Head of caudate nucleus (tissue), 42 donors: ENCODE measurements around the gene ZC3H13.
A peak's percentile ranks its signal among the peaks of the same experiment; 100 is the strongest.
"Not testable (repeated sequence)": the region's sequence is repeated elsewhere in the genome, so short reads cannot be mapped to it uniquely, and the experiment has no call there.

Source experiments
- DNase-seq, 42 donors: peaks; one replicate each; pipeline versions ENCODE4 v3.0.0 to v3.0.0-alpha.2; 2020 to 2021; ENCODE audit warnings: mixed read lengths in 7 of 42
- intact Hi-C: fragments of 100-400 bp; cut with DNase I; formaldehyde crosslinking; loops from one replicate; pipeline ENCODE4 v1.15.0; 2022

ZC3H13 gene

DNA sequence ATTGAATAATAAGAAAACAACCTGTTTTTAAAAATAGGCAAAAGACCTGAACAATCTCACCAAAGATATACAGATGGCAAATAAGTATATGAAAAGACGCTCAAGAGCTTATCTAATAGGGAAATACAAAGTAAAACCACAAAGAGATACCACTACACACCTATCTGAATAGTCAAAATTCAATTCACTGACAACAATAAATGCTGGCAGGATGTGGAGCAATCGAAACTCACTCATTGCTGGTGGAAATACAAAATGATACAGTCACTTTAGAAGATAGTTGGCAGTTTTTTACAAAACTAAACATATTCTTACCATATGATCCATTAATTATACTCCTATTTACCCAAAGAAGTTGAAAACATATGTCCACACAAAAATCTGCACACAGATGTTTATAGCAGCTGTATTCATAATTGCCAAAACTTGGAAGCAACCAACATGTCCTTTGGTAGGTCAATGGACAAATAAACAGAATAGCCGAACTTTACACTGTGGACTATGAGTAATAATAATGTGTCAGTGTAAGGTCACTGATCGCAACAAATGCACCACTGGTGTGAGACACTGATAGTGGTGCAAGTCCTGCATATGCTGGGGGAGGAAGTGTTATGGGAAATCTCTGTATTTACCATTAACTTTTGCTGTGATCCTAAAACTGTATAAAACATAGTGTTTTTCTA, 20.8 kb downstream of the ZC3H13 start:
- intact Hi-C loops, result no loop called here

DNA sequence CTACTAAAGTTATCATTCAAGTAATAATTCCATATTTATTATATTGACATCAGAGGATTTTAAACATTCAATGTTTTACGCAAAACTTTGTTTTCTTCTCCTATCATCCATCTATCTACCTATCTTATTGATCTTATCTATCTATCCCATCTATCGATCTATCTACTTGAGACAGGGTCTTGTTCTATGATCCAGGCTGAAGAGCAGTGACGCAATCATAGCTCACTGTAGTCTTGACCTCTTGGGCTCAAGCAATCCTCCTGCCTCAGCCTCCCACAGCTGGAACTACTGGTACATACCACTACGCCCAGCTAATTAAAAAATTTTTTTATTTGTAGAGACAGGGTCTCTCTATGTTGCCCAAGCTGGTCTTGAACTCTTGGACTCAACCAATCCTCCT, 27.4 kb downstream of the ZC3H13 start:
- intact Hi-C loops, result no loop called here
- DNase-seq, result no peak

More for the DNA sequence above, 20.8 kb downstream of the ZC3H13 start:
- no peak for DNase-seq

DNA sequence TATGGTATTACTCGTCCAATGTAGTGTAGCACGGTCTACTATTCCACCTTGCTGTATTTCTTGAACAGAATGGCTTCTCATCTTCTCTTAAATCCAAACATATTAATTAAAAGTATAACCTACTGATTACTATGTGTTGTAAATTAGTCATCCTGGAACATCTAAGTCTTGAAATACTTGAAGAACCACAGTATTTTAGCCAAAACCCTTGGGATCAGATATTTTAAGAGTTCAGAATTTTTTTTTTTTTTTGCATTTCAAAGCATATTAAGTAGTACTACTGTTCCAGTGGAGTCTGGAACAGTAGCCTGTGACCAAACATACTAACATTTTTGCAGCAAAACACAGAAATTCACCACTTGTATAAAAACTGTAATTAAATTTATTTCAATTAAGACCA, 30.1 kb downstream of the ZC3H13 start:
- intact Hi-C loops, result no loop called here
- no peak for DNase-seq

DNA sequence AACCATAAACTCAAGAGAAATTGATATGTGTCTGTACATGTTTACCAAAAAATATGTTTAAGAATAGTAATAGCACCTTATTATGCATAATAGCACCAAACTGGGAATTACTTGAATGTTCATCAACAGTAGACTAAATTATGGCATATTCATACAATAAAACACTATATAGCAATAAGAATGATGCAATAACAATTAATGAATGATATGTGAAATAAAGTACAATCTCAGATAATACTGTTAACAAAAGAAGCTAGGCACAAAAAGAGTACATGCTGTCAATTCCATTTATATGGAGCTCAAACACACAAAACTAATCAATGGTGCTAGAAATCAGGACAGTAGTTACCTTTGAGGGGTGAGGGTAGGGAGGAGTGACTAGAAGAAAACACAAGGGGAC, 36.3 kb downstream of the ZC3H13 start:
- no peak for DNase-seq
- intact Hi-C loops, result no loop called here

DNA sequence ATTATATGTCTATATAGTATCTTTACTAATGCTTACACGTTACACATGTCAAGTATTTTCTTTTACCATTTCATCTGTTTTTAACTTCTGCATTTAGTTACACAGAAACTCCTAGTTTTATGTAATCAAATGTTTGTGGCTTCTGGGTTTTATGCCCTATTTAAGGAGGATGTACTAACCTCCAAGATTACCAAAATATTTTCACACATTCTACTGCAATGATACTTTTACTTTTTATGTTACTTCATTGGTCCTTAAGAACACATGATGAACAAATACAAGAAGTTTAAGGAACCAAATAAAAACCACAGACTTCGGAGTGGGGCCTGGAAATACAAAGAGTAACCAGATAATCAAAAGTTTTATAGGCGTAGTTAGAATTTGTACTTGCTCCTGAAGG, 37.2 kb downstream of the ZC3H13 start:
- DNase-seq, result no peak
- intact Hi-C loops, result no loop called here

DNA sequence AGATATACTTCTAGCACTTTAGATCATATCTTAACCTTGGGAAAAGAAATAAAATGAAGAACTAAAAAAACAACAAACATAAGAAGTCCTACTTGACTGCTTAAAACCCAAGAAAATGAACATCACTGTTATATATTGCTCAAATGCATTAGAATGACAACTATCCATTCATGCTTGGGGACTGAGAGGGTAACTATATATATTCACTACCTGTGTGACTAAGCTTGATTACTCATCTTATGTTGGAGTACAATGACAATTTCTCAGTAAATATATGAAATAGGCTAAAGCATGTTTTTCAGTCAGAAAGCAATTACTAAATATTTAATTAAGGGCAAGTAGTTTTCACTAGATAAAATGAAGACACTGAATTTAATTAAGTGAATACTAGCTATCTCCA, 40.1 kb downstream of the ZC3H13 start:
- DNase-seq, result no peak
- intact Hi-C loops, result no loop called here

DNA sequence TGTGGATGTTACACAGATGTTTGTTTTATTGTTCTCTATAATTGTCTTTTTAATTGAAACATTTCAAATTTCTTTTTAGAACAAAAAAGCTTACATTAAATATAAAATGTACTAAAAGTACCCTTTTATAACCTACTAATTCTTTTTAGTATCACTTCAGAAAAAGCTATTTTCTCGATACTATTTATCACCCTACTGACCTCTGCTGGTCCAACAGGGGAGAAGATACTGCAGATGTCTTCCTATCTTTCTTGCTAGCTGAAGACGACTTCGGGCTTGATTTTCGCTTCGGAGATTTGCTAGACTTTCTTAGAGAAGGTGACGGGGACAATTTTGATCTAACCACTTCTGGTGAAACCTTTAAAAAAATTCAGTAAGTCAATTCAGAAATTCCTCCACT, 42.4 kb downstream of the ZC3H13 start:
- intact Hi-C loops, result no loop called here
- peak in 14 of 42 donors; percentile 6 to 54 (median 16) for DNase-seq

DNA sequence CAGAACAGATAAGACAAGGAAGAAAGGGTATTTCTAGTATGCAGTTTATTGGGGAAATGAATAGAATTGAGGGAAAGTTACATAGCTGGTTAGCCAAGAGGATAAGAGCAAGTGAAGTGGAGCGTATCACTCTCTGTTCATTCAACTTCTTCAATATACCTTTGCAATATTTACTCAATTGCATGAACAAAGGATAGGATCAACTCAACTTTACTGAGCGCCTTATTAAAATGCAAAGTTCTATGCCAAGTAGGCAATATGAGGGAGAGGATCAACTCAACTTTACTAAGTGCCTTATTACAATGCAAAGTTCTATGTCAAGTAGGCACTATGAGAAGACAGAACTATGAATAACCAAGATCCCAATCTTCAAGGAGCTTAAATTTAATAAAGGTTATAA, 43.9 kb downstream of the ZC3H13 start:
- no peak for DNase-seq
- intact Hi-C loops, result no loop called here

DNA sequence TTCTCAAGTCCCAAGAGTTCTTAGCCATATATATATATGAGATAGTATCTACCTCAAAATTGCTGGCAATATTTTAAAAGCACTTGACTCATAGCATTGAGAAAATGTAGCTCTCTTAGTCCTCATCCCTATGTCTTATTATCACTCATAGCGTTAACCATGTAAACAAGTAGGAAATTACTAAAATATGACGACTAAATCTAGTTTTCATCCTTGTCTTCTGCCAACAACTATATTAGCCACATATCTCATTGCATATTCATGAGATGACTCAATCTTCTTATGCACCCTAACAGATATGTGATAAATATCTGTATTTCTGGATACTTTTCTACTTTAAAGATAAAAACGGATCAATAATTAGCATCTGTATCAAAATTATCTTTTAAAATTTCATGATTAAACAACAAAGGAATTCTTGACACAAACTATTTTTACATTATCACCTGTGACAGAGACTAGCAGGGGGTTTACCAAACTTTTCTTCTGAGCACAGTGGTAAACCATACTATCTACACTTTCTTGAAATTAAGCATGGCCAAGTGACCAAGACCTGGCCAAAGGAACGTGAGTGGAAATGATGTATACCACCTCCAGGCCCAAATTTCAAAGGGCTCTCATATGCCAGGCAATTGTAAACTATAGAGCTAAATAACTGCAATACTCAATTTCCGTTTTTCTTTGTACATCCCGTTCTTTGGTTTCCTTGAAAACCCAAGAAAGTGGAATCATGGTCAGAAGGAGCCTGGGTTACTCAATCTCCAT, 45.7 kb downstream of the ZC3H13 start:
- intact Hi-C loops, result no loop called here

DNA sequence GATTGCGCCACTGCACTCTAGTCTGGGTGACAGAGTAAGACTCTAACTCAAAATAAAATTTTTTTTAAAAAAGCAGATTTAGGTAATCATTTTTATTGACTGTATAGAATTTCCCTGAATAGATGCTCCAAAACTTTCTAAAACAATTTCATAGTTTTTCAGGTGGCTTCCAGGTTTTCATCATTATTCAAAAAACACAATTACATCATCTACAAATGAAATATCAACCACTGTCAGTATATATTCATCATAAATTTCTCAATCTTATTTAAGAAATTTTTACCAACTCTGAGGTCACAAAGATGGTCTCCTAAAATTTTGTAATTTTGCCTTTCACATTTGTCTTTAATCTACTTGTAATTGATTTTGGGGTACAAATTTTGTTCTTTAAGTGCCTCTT, 48.1 kb downstream of the ZC3H13 start:
- intact Hi-C loops, result no loop called here
- DNase-seq, result no peak

More for the DNA sequence above, 45.7 kb downstream of the ZC3H13 start:
- DNase-seq, result no peak

DNA sequence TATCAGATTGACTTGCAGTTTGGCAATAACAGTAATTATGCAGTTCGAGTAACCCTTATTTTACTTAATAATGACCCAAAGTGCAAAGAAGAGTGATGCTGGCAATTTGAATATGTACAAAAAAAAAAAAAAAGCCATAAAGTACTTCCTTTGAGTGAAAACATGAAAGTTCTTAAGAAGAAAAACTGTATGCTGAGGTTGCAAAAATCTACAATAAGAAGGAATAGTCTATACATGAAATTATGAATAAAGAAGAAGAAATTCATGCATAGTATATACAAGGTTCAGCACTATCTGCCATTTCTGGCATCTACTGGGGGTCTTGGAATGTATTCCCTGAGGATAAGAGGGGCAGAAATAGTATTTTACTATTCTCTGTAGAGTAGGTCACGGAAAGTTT, 55.9 kb downstream of the ZC3H13 start:
- intact Hi-C loops, result no loop called here
- no peak for DNase-seq

DNA sequence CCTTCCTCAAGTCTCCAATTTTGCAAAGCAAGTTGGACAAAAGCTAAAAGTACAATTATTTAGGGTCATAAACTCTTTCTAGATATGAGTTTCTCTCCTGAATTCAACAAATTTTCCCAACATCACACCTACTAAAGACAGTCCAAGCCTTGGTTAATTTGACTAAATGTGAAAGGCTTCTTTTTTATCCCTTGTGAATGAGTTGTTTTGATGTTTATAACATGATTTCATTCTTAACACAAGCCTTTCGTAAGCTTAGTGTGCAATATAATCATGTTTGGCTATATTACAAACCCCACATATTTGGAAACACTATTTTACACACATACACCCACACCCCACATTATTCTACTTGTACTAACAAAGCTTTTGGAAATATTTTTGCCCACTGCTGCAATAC, 57.3 kb downstream of the ZC3H13 start:
- intact Hi-C loops, result no loop called here
- no peak for DNase-seq

DNA sequence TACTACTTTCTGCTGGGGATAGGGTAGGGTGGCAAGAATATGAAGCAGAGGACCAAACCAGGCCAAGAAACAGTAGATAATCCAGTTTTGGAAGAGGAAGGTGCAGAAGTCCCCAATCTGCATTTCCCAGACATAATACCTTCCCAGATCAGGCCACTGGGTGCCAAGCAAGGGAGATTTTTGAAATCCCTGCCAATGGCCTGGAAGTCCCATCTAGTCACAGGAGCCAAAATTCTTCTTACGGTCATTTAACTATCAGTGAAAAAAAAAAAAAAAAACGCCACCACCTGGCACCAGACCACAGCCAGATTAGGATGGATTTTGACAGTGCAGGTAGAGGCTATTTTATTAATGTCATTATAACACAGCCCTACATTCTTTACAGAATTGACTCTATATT, 57.8 kb downstream of the ZC3H13 start:
- no peak for DNase-seq
- intact Hi-C loops, result no loop called here

DNA sequence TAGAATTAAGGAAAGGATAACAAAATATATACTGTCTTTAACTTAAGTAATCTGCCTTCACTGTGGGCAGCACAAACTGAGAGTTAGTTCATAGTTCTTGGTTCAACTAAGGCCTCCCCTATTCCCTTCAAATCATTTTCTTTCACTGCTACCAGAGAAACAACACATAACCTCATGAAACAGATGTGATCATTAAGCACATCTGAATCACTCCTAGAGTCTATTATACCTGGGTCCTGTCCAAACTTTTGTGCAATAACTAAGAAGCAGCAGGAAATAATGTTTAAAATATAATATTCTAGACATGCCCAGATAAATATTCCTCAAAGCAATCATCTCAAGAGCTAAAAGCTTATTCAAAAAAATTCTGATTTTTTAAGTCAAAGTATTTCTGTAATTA, 62.9 kb downstream of the ZC3H13 start:
- DNase-seq, result no peak
- intact Hi-C loops, result no loop called here

DNA sequence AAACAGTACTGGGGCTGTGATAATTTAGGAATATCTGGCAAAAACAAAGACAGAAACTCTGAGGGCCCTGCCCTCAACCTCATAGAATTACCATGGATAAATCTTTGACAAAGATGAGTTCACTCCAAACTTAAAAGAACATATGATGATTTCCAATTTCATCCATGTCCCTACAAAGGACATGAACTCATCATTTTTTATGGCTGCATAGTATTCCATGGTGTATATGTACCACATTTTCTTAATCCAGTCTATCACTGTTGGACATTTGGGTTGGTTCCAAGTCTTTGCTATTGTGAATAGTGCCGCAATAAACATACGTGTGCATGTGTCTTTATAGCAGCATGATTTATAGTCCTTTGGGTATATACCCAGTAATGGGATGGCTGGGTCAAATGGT, 71.4 kb downstream of the ZC3H13 start:
- intact Hi-C loops, DNase-seq: not testable (repeated sequence)

DNA sequence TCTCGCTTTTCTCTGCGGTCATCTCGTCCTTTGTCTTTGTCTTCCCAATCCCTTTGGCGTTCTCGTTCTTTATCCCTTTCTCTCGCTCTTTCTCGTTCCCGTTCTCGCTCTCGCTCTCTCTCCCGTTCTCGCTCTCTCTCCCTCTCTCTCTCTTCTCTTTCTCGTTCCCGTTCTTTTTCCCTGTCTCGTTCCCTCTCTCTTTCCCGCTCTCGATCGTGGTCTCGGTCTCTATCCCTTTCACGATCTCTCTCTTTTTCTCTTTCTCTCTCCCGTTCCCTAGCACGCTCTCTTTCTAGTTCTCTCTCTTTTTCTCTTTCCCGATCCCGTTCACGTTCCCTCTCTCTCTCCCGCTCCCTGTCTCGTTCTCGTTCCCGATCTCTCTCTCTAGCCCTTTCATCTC, 77.2 kb downstream of the ZC3H13 start:
- DNase-seq, result no peak
- intact Hi-C loops, result no loop called here

DNA sequence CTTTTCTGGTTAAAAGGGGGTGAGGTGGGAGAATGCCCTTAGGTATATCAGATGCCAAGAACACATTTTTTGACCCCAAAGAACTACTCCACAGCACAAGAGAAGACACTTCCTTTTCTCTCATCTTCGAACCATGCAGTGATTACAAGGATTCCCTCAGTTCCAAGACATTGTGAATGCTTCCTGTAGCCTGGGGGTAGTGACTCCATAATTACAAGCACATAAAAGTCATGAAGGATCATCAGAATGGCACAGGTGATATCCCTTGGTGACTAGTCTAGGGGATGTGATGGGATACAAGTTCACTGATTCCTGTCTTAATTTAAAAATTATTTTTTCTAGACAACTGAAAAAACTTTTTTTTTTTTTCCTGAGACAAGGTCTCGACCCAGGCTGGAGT, 78.0 kb downstream of the ZC3H13 start:
- no peak for DNase-seq
- intact Hi-C loops, result no loop called here

DNA sequence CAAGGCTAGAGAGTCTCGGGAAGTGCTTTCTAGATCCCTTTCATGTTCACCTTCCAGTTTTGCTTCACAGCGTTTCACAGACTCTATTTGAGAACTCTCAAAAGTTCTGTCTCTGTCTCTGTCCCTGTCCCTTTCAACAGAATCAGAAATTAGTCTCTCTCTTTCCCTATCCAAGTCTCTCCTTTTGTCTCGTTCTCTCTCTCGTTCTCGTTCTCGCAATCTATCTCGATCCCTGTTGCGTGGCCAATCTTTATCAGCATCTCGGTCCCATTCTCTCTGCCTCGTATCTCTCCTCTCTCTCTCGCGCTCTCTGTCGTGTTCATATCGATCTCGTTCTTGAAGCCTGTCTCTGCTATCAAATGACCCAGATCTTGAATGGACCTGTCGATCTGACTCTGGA, 85.0 kb downstream of the ZC3H13 start:
- DNase-seq, result no peak
- intact Hi-C loops, result no loop called here

DNA sequence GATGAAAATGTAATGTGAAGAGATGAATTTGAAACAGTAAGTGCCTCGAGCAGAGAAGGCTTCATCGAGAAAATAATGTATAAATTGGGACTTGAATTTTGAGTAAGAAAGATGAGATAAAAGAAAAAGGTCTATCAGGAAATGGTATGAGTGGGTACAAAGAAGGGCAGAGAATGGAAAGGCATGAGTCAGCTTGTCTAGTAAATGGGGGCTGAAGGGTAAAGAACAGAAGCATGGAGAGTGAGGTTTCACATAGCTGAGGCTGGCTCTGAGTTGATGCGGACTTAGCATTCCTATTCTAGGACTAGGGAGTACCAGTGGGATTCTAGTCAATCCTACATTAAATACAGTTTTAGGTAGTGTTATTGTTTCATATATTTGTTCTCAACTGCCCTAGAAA, 85.8 kb downstream of the ZC3H13 start:
- intact Hi-C loops, result no loop called here
- no peak for DNase-seq

DNA sequence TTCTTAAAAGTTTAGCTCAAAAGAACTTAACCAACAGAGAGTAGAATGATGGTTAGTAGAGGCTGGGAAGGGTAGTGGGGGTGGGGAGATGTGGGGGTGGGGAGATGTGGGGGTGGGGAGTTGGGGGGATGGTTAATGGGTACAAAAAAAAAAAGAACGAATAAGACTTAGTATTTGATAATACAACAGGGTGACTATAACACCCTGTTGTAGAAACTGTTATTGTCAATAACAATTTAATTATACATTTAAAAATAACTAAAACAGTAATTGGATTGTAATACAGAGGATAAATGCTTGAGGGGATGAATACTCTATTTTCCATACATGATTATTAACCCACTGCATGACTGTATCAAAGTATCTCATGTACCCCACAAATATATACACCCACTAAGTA, 91.1 kb downstream of the ZC3H13 start:
- no peak for DNase-seq
- intact Hi-C loops, result no loop called here
